Ascending aorta (tissue), 2 donors: ENCODE results near the gene VSTM2B. TPM values are rescaled to one million over a fixed set of nuclear protein-coding genes. Genes with fewer than 3 reads are reported as not detected.

Source experiments
- DNase-seq, 2 donors: peaks; one replicate each; pipeline ENCODE4 v3.0.0-alpha.2; 2019; ENCODE audit warnings: low spot score in 2 of 2
- H3K27ac ChIP-seq, 2 donors: fragments of 200-600 bp; sonication (generic); one replicate each; pipeline ENCODE4 v1.5.1; 2016 to 2017; ENCODE audit warnings: mild to moderate bottlenecking in 1 of 2
- H3K27me3 ChIP-seq: fragments of 200-600 bp; sonication (generic); one replicate; pipeline ENCODE4 v1.5.1; 2017
- H3K36me3 ChIP-seq, 2 donors: fragments of 200-600 bp; sonication (generic); one replicate each; pipeline ENCODE4 v1.5.1; 2016
- H3K4me1 ChIP-seq, 2 donors: fragments of 200-600 bp; sonication (generic); one replicate each; pipeline ENCODE4 v1.5.1; 2016 to 2017; ENCODE audit warnings: mild to moderate bottlenecking in 1 of 2
- H3K4me3 ChIP-seq, 2 donors: fragments of 200-600 bp; sonication (generic); one replicate each; pipeline ENCODE4 v1.5.1; 2016 to 2017; ENCODE audit warnings: mild to moderate bottlenecking in 1 of 2
- H3K9me3 ChIP-seq, 2 donors: fragments of 200-600 bp; sonication (generic); one replicate each; pipeline ENCODE4 v1.5.1; 2016
- intact Hi-C: fragments of 100-400 bp; cut with DNase I; formaldehyde crosslinking; loops from one replicate; pipeline ENCODE4 v1.15.1; 2023
- total RNA-seq: library from RNA; depleted of rRNA; stranded (reverse); fragments of >200 nt; gene quantifications from one replicate; pipeline ENCODE4 v1.1.0, GENCODE V29; 2016
- TF ChIP-seq, protein P1 (sequence below), 3 experiments: fragments of 200-600 bp in 2 of 3; fragments of 450-650 bp in 1 of 3; sonication (generic) in 2 of 3; IDR thresholded peaks; one replicate each; pipeline ENCODE4 v1.5.1; 2016 to 2019; ENCODE audit warnings: antibody characterized with exemption in 3 of 3, mild to moderate bottlenecking in 1 of 3, moderate library complexity in 1 of 3

VSTM2B gene
- total RNA-seq, 1 donor from 2014 or later = not detected

DNA sequence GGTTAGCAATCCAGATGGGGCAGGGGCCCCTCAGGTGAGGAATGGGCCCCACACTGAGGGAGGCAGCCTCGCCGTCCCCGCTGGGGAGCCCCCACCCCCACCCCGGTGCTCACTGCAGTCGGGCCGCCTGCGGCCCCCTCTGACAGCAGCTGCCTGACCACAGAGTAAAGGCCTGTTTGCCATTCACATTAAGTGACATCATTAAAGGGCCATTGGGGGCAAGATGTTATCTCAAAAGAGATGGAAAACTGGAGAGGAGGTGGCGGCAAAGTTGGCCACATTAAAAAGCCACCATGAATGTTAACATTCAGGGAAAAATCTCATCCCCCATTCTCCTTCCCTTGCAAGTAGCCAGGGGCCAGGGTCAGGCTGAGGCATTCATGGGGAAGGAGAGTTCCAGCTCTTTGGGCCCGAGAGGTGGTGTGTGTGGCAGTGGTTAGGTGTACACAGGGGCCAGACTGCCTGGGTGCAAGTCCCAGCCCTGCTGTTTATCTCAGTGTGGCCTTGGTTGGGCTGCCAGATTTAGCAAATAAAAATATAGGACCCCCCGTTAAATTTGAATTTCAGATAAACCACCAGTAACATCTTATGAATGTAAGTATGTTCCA lies 20.9 kb downstream of the VSTM2B start:
- Histone ChIP-seq H3K4me1 (no peaks in the 10 kb centered on the region), H3K27me3 (no peaks in the 10 kb centered on the region), H3K36me3 (no peaks in the 10 kb centered on the region), H3K27ac (no peak overlapping the region), H3K9me3 (peaks cover 0 to under 1% of the 10 kb centered on the region in 2 donors), H3K4me3 (no peak overlapping the region)
- TF ChIP-seq, protein P1, sequence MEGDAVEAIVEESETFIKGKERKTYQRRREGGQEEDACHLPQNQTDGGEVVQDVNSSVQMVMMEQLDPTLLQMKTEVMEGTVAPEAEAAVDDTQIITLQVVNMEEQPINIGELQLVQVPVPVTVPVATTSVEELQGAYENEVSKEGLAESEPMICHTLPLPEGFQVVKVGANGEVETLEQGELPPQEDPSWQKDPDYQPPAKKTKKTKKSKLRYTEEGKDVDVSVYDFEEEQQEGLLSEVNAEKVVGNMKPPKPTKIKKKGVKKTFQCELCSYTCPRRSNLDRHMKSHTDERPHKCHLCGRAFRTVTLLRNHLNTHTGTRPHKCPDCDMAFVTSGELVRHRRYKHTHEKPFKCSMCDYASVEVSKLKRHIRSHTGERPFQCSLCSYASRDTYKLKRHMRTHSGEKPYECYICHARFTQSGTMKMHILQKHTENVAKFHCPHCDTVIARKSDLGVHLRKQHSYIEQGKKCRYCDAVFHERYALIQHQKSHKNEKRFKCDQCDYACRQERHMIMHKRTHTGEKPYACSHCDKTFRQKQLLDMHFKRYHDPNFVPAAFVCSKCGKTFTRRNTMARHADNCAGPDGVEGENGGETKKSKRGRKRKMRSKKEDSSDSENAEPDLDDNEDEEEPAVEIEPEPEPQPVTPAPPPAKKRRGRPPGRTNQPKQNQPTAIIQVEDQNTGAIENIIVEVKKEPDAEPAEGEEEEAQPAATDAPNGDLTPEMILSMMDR (IDR thresholded peaks at IDR 0.05) = no peak
- DNase-seq = no peak
- intact Hi-C loops = no loop called here

DNA sequence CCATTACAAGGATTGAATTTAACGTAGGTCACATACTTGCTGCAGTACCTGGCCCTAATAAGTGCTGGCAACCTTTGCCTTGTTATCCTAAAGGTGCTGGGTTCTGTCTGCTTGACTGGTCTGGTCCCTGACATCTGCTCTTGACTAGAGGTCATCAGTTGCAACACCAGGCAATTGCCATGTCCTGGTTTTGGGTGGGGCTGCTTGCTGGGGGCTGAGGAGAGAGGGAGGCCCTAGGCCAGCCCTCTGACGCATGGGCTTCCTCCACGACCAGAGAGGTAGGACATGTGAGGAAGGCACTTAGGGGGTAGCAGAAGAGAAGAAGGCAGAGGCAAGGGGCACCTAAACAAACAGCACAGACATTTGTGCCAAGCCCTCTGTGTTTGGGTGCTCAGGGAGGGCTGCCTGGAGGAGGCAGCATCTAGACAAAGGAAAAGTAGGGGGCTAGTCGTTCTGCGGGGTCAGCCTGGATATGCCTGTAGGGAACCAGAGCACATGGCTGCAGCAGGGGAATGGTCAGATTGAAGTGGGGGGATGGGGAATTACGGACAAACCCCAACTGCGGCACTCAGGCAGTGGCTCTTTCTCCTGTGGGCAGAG lies 21.7 kb downstream of the VSTM2B start:
- Histone ChIP-seq H3K9me3 (peaks cover 0 to 3% of the 10 kb centered on the region in 2 donors), H3K4me3 (no peak overlapping the region), H3K4me1 (no peaks in the 10 kb centered on the region), H3K27me3 (no peaks in the 10 kb centered on the region), H3K36me3 (no peaks in the 10 kb centered on the region), H3K27ac (no peak overlapping the region)
- DNase-seq = peak in 1 of 2 donors; percentile 33
- TF ChIP-seq, protein P1 (IDR thresholded peaks at IDR 0.05) = no peak
- intact Hi-C loops = no loop called here

DNA sequence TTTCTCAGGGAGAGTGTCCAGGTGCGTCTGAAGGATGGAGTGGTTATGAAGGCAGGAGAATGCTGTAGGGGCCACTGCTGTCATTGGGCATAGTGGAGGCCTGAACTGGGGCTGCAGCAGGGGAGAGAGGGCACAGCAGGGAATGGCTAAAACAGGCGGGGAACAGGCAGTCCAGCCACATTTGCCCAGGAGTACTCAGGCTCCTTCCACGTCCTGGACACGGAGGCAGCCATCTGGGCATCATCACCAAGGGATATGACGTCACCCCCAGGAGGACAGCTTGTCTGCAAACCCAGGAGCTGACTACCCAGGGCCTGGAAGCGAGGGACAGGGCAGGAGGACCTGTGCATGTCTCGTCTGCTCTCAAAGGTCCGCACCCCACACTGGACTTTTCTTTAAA lies 22.2 kb downstream of the VSTM2B start:
- Histone ChIP-seq H3K9me3 (peaks cover 0 to 3% of the 10 kb centered on the region in 2 donors), H3K4me3 (no peak overlapping the region), H3K27me3 (no peaks in the 10 kb centered on the region), H3K4me1 (no peaks in the 10 kb centered on the region), H3K27ac (no peak overlapping the region), H3K36me3 (no peaks in the 10 kb centered on the region)
- peak in 1 of 2 donors; percentile 42 for DNase-seq
- intact Hi-C loops = no loop called here
- TF ChIP-seq, protein P1 (IDR thresholded peaks at IDR 0.05) = no peak

DNA sequence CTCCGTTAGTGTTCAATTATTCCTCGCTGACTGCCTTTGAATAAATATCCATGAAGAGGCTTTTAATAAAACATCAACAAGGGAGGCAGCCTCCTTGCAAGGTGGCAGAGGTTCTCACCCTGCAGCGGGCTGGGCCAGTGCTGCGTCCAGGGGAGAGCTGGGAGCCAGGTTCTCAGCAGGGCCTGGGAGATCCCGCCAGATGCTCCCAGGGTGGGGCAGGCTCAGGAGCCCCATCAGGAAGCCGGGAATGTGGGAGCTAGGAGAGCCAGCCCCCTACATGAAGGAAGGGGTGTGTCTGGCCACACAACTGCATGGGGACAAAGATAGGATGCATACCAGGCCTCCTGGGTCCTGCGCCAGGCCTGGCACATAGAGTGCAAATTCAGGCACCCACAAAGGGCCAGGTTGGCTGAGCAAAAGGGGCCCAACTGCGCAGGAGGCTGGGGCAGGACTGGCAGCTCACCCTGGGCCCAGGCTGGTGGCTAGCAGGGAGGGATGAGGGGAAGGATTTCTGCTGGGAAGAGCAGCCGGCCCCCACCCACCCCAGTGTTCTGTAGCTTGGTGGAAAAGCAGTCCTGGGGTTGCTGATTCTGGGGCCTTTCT lies 22.8 kb downstream of the VSTM2B start:
- Histone ChIP-seq H3K36me3 (no peaks in the 10 kb centered on the region), H3K27ac (no peak overlapping the region), H3K4me3 (no peak overlapping the region), H3K27me3 (no peaks in the 10 kb centered on the region), H3K9me3 (peaks cover 0 to 3% of the 10 kb centered on the region in 2 donors), H3K4me1 (no peaks in the 10 kb centered on the region)
- intact Hi-C loops = no loop called here
- TF ChIP-seq, protein P1 (IDR thresholded peaks at IDR 0.05) = no peak
- DNase-seq = peak in 1 of 2 donors; percentile 22

DNA sequence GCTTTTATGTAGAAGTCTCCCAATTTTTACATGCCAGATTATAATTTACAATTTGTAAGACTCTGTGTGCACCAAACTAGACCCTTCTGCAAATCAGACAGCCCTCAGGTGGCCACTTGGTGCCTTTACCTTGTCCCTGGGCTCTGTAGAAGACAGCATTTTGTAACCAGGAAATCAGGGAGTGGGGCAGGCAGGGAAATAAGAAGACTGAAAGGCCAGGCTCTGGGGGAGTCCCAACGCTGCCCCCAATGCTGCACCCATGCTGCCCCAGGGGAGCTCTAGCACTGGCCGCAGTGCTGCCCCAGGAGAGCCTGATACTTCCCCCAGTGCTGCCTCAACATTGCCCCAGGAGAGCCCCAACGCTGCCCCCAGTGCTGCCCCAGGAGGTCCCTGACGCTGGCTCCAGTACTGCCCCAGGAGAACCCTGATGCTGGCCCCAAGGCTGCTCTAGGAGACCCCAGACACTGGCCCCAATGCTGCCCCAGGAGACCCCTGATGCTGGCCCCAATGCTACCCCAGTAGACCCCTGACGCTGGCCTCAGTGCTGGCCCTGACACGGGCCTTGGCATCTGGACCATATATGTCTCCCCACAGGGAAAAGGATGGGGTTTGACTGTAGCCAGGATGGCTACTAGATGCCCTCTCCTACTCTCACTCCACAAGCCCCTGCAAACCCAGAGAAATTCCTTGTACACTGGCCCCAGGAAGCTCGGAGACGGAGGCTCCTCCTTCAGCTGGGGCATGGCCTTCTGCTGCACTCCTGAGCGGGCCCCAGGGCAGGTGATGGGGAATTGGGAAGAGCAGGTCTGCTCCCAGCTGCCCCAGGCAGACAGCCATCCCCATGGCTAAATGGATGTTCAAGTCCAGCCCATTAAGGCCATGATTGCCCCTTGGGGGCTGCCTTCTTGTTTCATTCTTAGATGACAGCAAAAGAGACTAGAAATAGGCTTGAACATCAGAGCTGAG lies 23.6 kb downstream of the VSTM2B start:
- Histone ChIP-seq H3K27me3 (no peaks in the 10 kb centered on the region), H3K9me3 (peaks cover 0 to 9% of the 10 kb centered on the region in 2 donors), H3K27ac (no peak overlapping the region), H3K4me3 (no peak overlapping the region), H3K4me1 (no peaks in the 10 kb centered on the region), H3K36me3 (no peaks in the 10 kb centered on the region)
- intact Hi-C loops = no loop called here
- TF ChIP-seq, protein P1 (IDR thresholded peaks at IDR 0.05) = no peak
- DNase-seq = peak in 1 of 2 donors; percentile 43
